Upper lobe of left lung (tissue), 6 donors: Measurements from ENCODE around the gene WFDC1. TPM values are rescaled to one million over a fixed set of nuclear protein-coding genes. Genes with fewer than 3 reads are reported as not detected.

Source experiments
- ATAC-seq, 2 donors: fragments of 200-7000 bp; cut with Tn5 transposase; one replicate each; pipeline ENCODE4 v1.9.1; 2022; ENCODE audit warnings: mild to moderate bottlenecking in 2 of 2, moderate library complexity in 2 of 2; ENCODE audit not compliant: low FRiP score in 2 of 2
- DNase-seq, 2 donors: peaks; one replicate each; pipeline ENCODE4 v3.0.0-alpha.2; 2019 to 2020
- H3K27ac ChIP-seq, 4 donors: fragments of 200-600 bp; sonication (generic); one replicate each; pipeline ENCODE4 v1.5.1; 2016 to 2019
- H3K27me3 ChIP-seq, 4 donors: fragments of 200-600 bp; sonication (generic); one replicate each; pipeline ENCODE4 v1.5.1; 2017 to 2019
- H3K36me3 ChIP-seq, 4 donors: fragments of 200-600 bp; sonication (generic); one replicate each; pipeline ENCODE4 v1.5.1; 2016 to 2019
- H3K4me1 ChIP-seq, 4 donors: fragments of 200-600 bp; sonication (generic); one replicate each; pipeline ENCODE4 v1.5.1; 2018 to 2019
- H3K4me3 ChIP-seq, 4 donors: fragments of 200-600 bp; sonication (generic); one replicate each; pipeline ENCODE4 v1.5.1; 2017 to 2019; ENCODE audit warnings: mild to moderate bottlenecking in 2 of 4, moderate library complexity in 1 of 4
- H3K9me3 ChIP-seq, 4 donors: fragments of 200-600 bp; sonication (generic); one replicate each; pipeline ENCODE4 v1.5.1; 2018 to 2019
- CTCF ChIP-seq, 6 experiments: fragments of 450-650 bp in 4 of 6; fragments of 200-600 bp in 2 of 6; sonication (generic) in 2 of 6; IDR thresholded peaks; one replicate each; pipeline ENCODE4 v1.5.1; 2016 to 2019; ENCODE audit warnings: antibody characterized with exemption in 6 of 6
- EP300 ChIP-seq, 4 donors: sonication (generic); formaldehyde crosslinking; IDR thresholded peaks; one replicate each; pipeline ENCODE4 v1.5.1; 2017; ENCODE audit warnings: antibody characterized with exemption in 4 of 4, control low read depth in 2 of 4
- POLR2A ChIP-seq, 4 donors: fragments of 450-650 bp; IDR thresholded peaks; one replicate each; pipeline ENCODE4 v1.5.1; 2016 to 2017; ENCODE audit warnings: antibody characterized with exemption in 4 of 4, mild to moderate bottlenecking in 2 of 4
- POLR2AphosphoS5 ChIP-seq, 2 donors: sonication (generic); formaldehyde crosslinking; IDR thresholded peaks; one replicate each; pipeline ENCODE4 v1.5.1; 2017; ENCODE audit warnings: antibody characterized with exemption in 2 of 2
- WGBS, 2 donors: methylation state at CpG; one replicate each; pipeline ENCODE4 v1.1.5; 2017 to 2018; 5-methylcytosine and 5-hydroxymethylcytosine counted together
- total RNA-seq, 6 donors: library from RNA; depleted of rRNA in 4 of 6; stranded (reverse); fragments of >200 nt in 4 of 6; gene quantifications; one replicate each; pipeline versions ENCODE4 v1.1.0 to v1.2.1, GENCODE V29; 2016 to 2021
- donor health status: DM: no; HTN: no; CAD: no; lungs with moderate emphysema.
- donor health status: DM: no; HTN: yes; CAD: no; lungs with severe emphysema.

Gene WFDC1
- total RNA-seq, 6 donors from 2014 or later, result 3.5 to 63.0 (median 10.2) TPM

DNA sequence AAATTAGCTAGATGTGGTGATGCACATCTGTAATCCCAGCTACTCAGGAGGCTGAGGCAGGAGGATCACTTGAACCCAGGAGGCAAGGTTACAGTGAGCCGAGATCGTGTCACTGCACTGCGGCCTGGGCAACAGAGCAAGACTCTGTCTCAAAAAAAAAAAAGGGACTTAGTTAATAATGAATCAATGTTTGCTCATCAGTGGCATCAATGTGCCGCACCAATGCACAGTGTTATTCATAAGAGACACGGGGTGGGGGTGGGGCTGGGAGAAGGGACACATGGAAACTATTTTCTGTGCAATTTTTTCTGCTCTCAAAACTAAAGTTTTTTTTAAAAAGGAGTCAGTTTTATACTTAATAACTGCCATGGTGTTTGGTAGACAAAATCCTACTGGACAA is 66.9 kb downstream of the WFDC1 start:
- Histone ChIP-seq H3K4me1 (peaks cover 0 to 12% (median 4%) of the 10 kb centered on the region in 4 donors), H3K27ac (no peak overlapping the region), H3K4me3 (no peak overlapping the region), H3K9me3 (no peaks in the 10 kb centered on the region), H3K27me3 (no peaks in the 10 kb centered on the region), H3K36me3 (no peaks in the 10 kb centered on the region)
- no peak for DNase-seq
- WGBS, 2 donors, result 78 to 91% methylated on average over 5 of the region's 5 CpGs
- no peak for ATAC-seq
- TF ChIP-seq POLR2AphosphoS5 (IDR thresholded peaks at IDR 0.05) (no peak), POLR2A (IDR thresholded peaks at IDR 0.05) (no peak), EP300 (IDR thresholded peaks at IDR 0.05) (no peak), CTCF (IDR thresholded peaks at IDR 0.05) (no peak)

- WGBS, 2 donors, result 60 to 61% methylated on average over 13 of the region's 13 CpGs
Observed at GRCh38 chr16:84362471-84362941, 67.8 kb downstream of the WFDC1 start.

DNA sequence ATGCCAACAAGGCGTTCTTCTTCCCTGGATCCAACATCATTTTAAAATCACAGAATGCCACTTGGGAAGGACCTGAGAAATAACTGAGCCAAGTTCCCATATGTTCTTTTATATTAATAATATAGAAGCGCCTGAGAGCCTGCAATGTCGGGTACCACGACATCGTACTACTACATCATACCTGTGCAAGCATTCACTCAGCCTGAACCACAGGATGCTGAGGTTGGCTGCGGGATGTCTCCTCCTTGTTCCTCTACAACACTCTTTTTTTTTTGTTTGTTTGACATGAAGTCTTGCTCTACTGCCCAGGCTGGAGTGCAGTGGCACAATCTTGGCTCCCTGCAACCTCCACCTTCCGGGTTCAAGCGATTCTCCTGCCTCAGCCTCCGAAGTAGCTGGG is 71.5 kb downstream of the WFDC1 start:
- no peak for TF ChIP-seq POLR2AphosphoS5 (IDR thresholded peaks at IDR 0.05)
- no peak for TF ChIP-seq POLR2A (IDR thresholded peaks at IDR 0.05)
- no peak for TF ChIP-seq CTCF (IDR thresholded peaks at IDR 0.05)
- no peak for TF ChIP-seq EP300 (IDR thresholded peaks at IDR 0.05)
- WGBS, 2 donors, result 82 to 92% methylated on average over 9 of the region's 9 CpGs
- no peaks in the 10 kb centered on the region for H3K36me3 ChIP-seq
- H3K27me3 ChIP-seq, result peaks cover 0 to 6% (median 0%) of the 10 kb centered on the region in 4 donors
- ATAC-seq, result no peak
- no peak for DNase-seq
- H3K27ac ChIP-seq, result no peak overlapping the region
- H3K4me1 ChIP-seq, result peaks cover 0 to 24% (median 20%) of the 10 kb centered on the region in 4 donors
- no peak overlapping the region for H3K4me3 ChIP-seq
- no peaks in the 10 kb centered on the region for H3K9me3 ChIP-seq

More at GRCh38 chr16:84362471-84362941, 67.8 kb downstream of the WFDC1 start:
- H3K4me3 ChIP-seq, result no peak overlapping the region
- no peak overlapping the region for H3K27ac ChIP-seq
- TF ChIP-seq CTCF (IDR thresholded peaks at IDR 0.05) (no peak), EP300 (IDR thresholded peaks at IDR 0.05) (no peak), POLR2A (IDR thresholded peaks at IDR 0.05) (no peak), POLR2AphosphoS5 (IDR thresholded peaks at IDR 0.05) (no peak)
- DNase-seq (no peak), ATAC-seq (no peak)
- H3K9me3 ChIP-seq, result no peaks in the 10 kb centered on the region
- H3K4me1 ChIP-seq, result peaks cover 0 to 11% (median 3%) of the 10 kb centered on the region in 4 donors
- no peaks in the 10 kb centered on the region for H3K27me3 ChIP-seq
- no peaks in the 10 kb centered on the region for H3K36me3 ChIP-seq

GRCh38 chr16:84367297-84367680 is 72.6 kb downstream of the WFDC1 start:
- 34 to 47% methylated on average over 6 to 9 of the region's 9 CpGs for WGBS, 2 donors
- peak overlapping the region in 2 of 4 donors; percentile 48 to 60 for H3K4me3 ChIP-seq
- no peaks in the 10 kb centered on the region for H3K36me3 ChIP-seq
- peak in 1 of 2 donors; percentile 67 for ATAC-seq
- TF ChIP-seq POLR2A (IDR thresholded peaks at IDR 0.05), result no peak
- TF ChIP-seq CTCF (IDR thresholded peaks at IDR 0.05), result no peak
- TF ChIP-seq EP300 (IDR thresholded peaks at IDR 0.05), result no peak
- H3K27ac ChIP-seq, result peak overlapping the region in 2 of 4 donors; percentile 77 to 82
- no peaks in the 10 kb centered on the region for H3K9me3 ChIP-seq
- peaks cover 0 to 6% (median 0%) of the 10 kb centered on the region in 4 donors for H3K27me3 ChIP-seq
- H3K4me1 ChIP-seq, result peaks cover 0 to 24% (median 20%) of the 10 kb centered on the region in 4 donors
- peak in 1 of 2 donors; percentile 81 for DNase-seq

GRCh38 chr16:84367750-84368307 is 73.2 kb downstream of the WFDC1 start:
- Histone ChIP-seq H3K36me3 (no peaks in the 10 kb centered on the region), H3K9me3 (no peaks in the 10 kb centered on the region), H3K27me3 (peaks cover 0 to 6% (median 0%) of the 10 kb centered on the region in 4 donors), H3K4me3 (peak overlapping the region in 3 of 4 donors; percentile 48 to 60 (median 58)), H3K27ac (peak overlapping the region; percentile 32 to 82 (median 76)), H3K4me1 (peaks cover 0 to 24% (median 20%) of the 10 kb centered on the region in 4 donors)
- WGBS, 2 donors, result 21 to 22% methylated on average over 4 to 26 of the region's 27 CpGs
- ATAC-seq (peak; percentile 38 to 68), DNase-seq (peak; percentile 72 to 73)
- TF ChIP-seq EP300 (IDR thresholded peaks at IDR 0.05), result no peak
- TF ChIP-seq POLR2A (IDR thresholded peaks at IDR 0.05), result no peak
- TF ChIP-seq CTCF (IDR thresholded peaks at IDR 0.05), result no peak
- no peak for TF ChIP-seq POLR2AphosphoS5 (IDR thresholded peaks at IDR 0.05)
